Activated CD4-positive, alpha-beta T cell treated with anti-CD3 and anti-CD28 coated beads for 48 hours (primary cell): Measurements from ENCODE around the gene RBM6.
"Not testable (repeated sequence)": the region's sequence is repeated elsewhere in the genome, so short reads cannot be mapped to it uniquely, and the experiment has no call there.

Experiments
- DNase-seq: peaks from one replicate; pipeline ENCODE4 v3.0.0-alpha.2; 2020

RBM6 gene, protein sequence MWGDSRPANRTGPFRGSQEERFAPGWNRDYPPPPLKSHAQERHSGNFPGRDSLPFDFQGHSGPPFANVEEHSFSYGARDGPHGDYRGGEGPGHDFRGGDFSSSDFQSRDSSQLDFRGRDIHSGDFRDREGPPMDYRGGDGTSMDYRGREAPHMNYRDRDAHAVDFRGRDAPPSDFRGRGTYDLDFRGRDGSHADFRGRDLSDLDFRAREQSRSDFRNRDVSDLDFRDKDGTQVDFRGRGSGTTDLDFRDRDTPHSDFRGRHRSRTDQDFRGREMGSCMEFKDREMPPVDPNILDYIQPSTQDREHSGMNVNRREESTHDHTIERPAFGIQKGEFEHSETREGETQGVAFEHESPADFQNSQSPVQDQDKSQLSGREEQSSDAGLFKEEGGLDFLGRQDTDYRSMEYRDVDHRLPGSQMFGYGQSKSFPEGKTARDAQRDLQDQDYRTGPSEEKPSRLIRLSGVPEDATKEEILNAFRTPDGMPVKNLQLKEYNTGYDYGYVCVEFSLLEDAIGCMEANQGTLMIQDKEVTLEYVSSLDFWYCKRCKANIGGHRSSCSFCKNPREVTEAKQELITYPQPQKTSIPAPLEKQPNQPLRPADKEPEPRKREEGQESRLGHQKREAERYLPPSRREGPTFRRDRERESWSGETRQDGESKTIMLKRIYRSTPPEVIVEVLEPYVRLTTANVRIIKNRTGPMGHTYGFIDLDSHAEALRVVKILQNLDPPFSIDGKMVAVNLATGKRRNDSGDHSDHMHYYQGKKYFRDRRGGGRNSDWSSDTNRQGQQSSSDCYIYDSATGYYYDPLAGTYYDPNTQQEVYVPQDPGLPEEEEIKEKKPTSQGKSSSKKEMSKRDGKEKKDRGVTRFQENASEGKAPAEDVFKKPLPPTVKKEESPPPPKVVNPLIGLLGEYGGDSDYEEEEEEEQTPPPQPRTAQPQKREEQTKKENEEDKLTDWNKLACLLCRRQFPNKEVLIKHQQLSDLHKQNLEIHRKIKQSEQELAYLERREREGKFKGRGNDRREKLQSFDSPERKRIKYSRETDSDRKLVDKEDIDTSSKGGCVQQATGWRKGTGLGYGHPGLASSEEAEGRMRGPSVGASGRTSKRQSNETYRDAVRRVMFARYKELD

DNA sequence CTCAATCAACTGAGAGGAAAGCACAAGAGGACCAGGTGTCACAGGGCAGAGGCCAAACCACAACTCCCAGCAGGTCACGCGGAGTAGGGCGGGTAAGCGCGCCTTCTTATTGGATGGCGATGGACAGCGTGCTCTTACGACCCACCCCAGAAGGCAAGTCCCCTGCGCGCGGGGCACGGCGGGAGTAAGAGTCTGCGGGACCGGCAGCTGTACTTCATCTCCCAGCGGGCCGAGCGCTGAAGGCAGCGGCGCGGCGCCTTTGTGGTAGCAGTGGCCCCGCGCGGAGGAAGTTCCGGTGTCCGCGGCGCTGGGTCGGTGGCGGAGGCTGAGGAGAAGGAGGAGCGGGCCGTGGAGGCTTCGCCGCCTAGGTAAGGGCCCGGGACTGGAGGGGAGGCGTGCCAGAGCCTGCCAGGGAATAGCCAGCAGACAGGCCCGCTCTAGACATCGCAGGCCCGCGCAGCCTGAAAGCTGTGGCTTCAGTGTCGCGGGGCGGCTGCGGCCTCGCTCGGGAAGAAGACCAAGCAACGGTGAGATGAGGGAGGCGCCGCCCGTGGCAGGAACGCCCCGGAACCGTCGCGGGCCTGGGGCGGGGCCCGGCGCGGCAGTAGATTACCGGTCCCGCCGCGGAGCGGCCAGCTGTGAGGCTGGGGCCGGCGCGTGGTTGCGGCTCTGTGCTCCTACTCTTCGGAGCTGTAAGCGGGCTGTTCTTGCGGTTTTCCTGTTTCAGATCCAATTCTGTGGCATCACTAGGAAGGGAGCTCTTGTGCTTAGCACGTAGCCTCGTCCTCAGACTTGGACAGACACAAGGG is at the start of gene RBM6:
TSS of gene RBM6 (plus strand) at position 293 of the 809 bp plus-strand sequence. CDS start 22,492 bp downstream, outside the sequence.
- DNase-seq: peak; percentile 97

GRCh38 chr3:49895791-49896190 is 44.2 kb upstream of the RBM6 start:
- no peak for DNase-seq

GRCh38 chr3:49896345-49896744 is 43.6 kb upstream of the RBM6 start:
- DNase-seq: no peak

DNA sequence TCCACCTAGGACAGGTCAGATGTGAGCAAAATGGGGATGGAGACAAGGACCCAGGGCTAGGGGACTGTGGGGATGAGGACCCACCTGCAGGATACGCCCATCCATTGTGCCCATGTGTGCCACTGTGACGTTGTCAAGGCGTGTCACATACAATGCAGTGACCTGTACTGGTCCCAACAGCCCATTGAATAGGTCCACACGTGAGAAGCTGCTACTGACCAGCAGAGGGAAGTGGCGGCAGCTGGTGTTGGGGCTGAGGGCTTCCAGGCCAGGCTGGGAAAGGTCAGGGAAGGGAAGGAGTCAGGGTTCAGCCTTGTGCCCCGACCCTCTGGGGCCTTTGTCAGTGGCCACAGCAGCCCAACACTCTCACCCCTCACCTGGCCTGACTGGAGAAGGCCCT is 41.0 kb upstream of the RBM6 start:
- no peak for DNase-seq

DNA sequence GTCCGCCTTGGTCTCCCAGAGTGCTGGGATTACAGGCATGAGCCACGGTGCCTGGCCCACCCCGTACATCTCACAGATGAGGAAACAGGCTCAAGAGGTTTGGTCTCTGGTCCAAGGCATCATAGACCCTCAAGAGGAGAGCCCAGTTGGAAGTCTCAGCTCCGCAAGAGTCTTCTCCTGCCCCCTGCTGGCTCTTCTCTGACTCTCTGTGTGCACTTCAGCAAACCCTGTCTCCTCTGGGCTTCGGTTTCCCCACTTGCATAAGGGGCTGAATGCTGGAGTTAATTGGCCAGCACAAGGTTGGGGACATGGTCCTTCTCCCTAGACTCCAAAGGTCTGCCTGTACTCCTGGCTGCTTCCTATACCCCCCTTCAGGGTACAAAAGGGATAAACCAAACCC is 40.1 kb upstream of the RBM6 start:
- DNase-seq: peak; percentile 19

- DNase-seq: no peak
Observed at GRCh38 chr3:49900491-49901153, 39.3 kb upstream of the RBM6 start.

DNA sequence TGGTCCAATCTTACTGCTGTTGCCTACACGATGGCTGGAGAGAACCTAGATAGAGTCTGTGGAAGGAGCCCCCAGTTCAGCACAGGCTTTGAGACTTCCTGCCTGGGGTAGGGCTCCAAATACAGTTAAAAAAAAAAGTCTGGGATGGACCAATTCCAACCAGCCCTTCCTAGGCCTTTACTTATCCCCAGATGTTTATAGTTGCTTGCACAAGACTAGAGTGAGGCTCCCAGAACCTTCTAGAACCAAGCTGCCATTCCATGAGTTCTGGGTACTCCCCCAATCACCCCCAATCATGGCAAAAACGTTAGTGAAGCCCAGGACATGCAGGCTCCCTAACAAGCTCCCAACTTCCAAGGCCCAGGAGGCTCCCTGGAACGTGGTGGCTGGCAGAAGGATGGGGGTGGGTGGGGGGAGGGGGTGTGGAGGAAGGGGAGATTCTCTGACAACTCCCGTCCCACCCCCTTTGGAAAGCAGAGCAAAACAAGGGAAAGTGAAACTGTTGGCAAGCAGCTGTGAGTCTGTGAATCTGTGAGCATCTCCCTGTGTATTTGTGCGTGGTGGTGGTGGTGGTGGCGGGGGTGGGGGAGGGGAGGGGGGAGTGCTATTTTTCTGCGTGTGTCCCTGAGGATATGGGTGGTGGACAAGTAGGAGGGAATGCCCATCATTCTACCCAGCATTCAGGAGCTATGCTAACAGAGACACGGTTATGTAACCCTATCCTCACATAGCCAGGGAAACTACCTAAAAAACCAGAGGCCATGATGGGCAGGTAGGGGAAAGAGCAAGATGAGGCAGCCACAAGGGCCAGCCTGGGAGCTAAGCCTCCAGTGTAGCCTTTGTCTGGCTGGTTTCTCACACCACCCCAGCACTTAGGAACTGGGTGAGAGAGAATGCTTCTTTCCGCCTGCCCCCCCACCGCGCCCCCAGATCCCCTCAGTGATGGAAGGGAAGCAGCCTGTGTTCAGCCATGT is 38.3 kb upstream of the RBM6 start:
- no peak for DNase-seq

DNA sequence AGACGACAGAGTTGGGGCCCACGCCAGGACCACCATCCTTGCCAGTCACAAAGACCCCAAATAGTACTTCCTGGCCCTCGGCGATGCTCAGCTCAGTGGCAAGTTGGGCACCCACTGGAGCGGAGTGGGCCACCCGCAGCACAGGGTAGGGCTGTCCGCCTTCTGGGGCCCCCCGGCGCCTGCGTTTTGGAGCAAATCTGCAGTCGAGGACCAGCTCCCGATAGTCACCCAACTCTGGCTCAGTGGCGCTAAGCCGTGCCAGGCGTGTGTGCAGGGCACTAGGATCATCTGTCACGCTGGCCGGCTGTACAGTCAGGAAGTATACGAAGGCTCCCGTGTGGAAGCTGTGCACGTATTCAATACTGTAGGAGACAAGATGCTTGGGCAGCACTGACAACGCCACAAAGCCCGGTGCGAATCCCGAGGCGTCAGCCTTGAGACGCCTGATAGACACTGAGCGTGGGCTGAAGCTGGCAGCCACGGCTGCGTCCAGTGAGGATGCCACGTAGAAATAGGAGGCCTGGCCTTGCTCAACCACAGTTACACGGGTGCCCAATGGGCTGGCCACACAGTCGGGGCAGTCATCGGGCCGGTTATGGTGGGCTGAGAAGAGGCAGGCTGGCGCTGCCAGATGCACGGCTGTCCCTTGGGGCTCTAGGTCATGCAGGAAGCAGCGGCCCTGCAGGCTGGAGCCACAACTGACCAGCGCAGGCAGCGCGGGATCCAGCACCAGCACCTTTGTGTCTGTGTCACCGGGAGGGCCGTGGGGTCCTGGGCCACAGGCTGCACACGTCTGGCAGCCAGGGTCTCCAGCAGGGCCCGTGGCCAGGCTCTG is 37.2 kb upstream of the RBM6 start:
- DNase-seq: no peak

GRCh38 chr3:49903451-49904424 is 36.2 kb upstream of the RBM6 start, which contains the start of gene MST1R:
Gene MST1R (minus strand): TSS chr3:49903873. CDS start chr3:49903609, 264 bp downstream.
- peak; percentile 92 for DNase-seq

- DNase-seq: not testable (repeated sequence)
Observed at GRCh38 chr3:49904448-49904847, 35.5 kb upstream of the RBM6 start.

GRCh38 chr3:49906073-49906743 is 33.7 kb upstream of the RBM6 start:
- peak; percentile 68 for DNase-seq

GRCh38 chr3:49908373-49909199 is 31.4 kb upstream of the RBM6 start:
- no peak for DNase-seq

GRCh38 chr3:49910409-49911123 is 29.4 kb upstream of the RBM6 start:
- no peak for DNase-seq

DNA sequence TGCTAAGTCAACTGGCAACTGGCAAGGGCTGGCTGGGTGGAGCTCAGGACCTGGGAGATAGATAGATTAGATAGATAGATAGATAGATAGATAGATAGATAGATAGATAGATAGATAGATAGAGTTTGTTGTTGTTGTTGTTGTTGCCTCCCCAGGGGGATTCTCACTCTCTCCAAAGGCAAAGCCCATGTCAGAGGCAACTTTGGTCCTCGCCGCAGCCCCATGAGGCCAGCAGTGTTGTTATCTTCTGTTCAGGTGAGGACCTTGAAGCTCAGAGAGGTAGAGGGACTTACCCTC is 28.9 kb upstream of the RBM6 start:
- no peak for DNase-seq

DNA sequence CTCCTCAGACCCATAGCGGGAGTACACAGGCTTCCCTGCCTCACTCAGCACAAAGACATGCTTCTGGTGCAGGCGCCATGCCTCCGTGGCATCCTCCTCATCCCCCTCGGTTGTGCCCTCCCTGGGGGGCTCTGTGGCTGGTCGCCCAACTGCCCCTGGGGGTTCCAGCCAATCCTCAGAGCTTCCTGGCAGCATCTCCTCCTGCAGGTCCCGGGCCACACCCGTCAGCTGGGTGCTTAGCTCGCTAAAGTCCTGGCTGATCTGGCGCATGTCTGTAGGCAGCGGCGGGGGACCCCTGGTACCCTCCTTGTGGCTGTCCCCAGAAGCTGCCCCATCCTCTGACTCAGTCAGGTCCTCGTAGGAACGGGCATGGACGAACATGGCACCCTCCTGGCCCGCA is 28.3 kb upstream of the RBM6 start:
- DNase-seq: no peak

GRCh38 chr3:49912881-49913281 is 27.1 kb upstream of the RBM6 start:
- no peak for DNase-seq
